A549 (cell line): Measurements from ENCODE around the gene CDC14B. TPM values are rescaled to one million over a fixed set of nuclear protein-coding genes. Genes with fewer than 3 reads are reported as not detected.

ENCODE experiments used
- ATAC-seq, 2 experiments: fragments of 200-7000 bp in 1 of 2; fragments of >200 bp in 1 of 2; cut with Nextera tagmentation in 1 of 2; cut with Tn5 transposase in 1 of 2; 3 replicates each; pipeline versions ENCODE4 v1.8.0 to v1.9.1; 2018 to 2020; ENCODE audit warnings: mild to moderate bottlenecking in 1 of 2, moderate library complexity in 1 of 2
- CTCF ChIA-PET: fragments of 300-600 bp; sonication (Branson Sonifier 250); formaldehyde crosslinking; extraction: SDS; loops from one replicate; lab custom pipeline; 2021; ENCODE audit warnings: antibody characterized with exemption, inconsistent platforms; lab: Yijun Ruan, JAX
- POLR2A ChIA-PET: fragments of 350-600 bp; formaldehyde crosslinking; extraction: SDS; loops from one replicate; lab custom pipeline; 2021; ENCODE audit warnings: antibody characterized with exemption, inconsistent platforms; lab: Yijun Ruan, JAX
- DNase-seq, 2 experiments: peaks; one replicate each; pipeline versions ENCODE4 v3.0.0 to v3.0.0-alpha.2; 2011 to 2016; ENCODE audit warnings: low read depth in 1 of 2, low spot score in 1 of 2
- FAIRE-seq: peaks from 2 replicates; lab custom pipeline; 2011; peaks lifted over from hg19 to GRCh38; lab: Jason Lieb, UNC
- H3K27ac ChIP-seq, 2 experiments: fragments of >200 bp; sonication (Bioruptor Twin); formaldehyde crosslinking; 3 replicates each; pipeline ENCODE4 v1.5.1; 2016 to 2017
- H3K4me1 ChIP-seq: fragments of >200 bp; sonication (Bioruptor Twin); formaldehyde crosslinking; 3 replicates; pipeline ENCODE4 v1.6.1; 2016
- H3K4me2 ChIP-seq: fragments of >200 bp; sonication (Bioruptor Twin); formaldehyde crosslinking; 3 replicates; pipeline ENCODE4 v1.6.1; 2016
- H3K4me3 ChIP-seq: fragments of >200 bp; sonication (Bioruptor Twin); formaldehyde crosslinking; 3 replicates; pipeline ENCODE4 v1.5.1; 2016
- H3K9me3 ChIP-seq: fragments of >200 bp; sonication (Bioruptor Twin); formaldehyde crosslinking; 3 replicates; pipeline ENCODE4 v1.6.1; 2016
- CEBPB ChIP-seq, 2 experiments: fragments of >200 bp in 1 of 2; sonication (Bioruptor Twin) in 1 of 2; formaldehyde crosslinking in 1 of 2; IDR thresholded peaks; 2 replicates each; pipeline ENCODE4 v1.6.1; 2012 to 2016
- CHD2 ChIP-seq: fragments of 150-350 bp; IDR thresholded peaks from 2 replicates; pipeline ENCODE4 v1.6.1; 2014; ENCODE audit warnings: low read length; ENCODE audit not compliant: partially characterized antibody
- CHD4 ChIP-seq: fragments of 200-600 bp; sonication (generic); IDR thresholded peaks from 2 replicates; pipeline ENCODE4 v1.6.1; 2016; ENCODE audit warnings: antibody characterized with exemption, mild to moderate bottlenecking, borderline replicate concordance
- E2F6 ChIP-seq: IDR thresholded peaks from 2 replicates; pipeline ENCODE4 v1.6.1; 2012; ENCODE audit warnings: low read depth, borderline replicate concordance
- EHF ChIP-seq: fragments of 250-450 bp; sonication (Bioruptor Pico); IDR thresholded peaks from 2 replicates; pipeline ENCODE4 v1.5.0; 2020; ENCODE audit warnings: mild to moderate bottlenecking
- EP300 ChIP-seq, 2 experiments: fragments of >200 bp; sonication (Bioruptor Twin); formaldehyde crosslinking; IDR thresholded peaks; 2 replicates in 1 of 2; 3 replicates in 1 of 2; pipeline ENCODE4 v1.6.1; 2016 to 2017
- FOXS1 ChIP-seq: fragments of 250-450 bp; sonication (Bioruptor Pico); IDR thresholded peaks from 2 replicates; pipeline ENCODE4 v1.5.0; 2020; ENCODE audit warnings: mild to moderate bottlenecking, moderate library complexity
- GATA3 ChIP-seq: IDR thresholded peaks from 2 replicates; pipeline ENCODE4 v1.6.1; 2012; ENCODE audit warnings: borderline replicate concordance
- HEYL ChIP-seq: fragments of 250-450 bp; sonication (Bioruptor Pico); IDR thresholded peaks from 2 replicates; pipeline ENCODE4 v1.8.0; 2021; ENCODE audit warnings: mild to moderate bottlenecking, moderate library complexity
- HMGXB4 ChIP-seq: fragments of 250-450 bp; sonication (Bioruptor Pico); IDR thresholded peaks from 2 replicates; pipeline ENCODE4 v1.5.0; 2021; ENCODE audit warnings: mild to moderate bottlenecking, moderate library complexity, borderline replicate concordance
- HOXB5 ChIP-seq: fragments of 250-450 bp; sonication (Bioruptor Pico); IDR thresholded peaks from 2 replicates; pipeline ENCODE4 v1.5.0; 2020; ENCODE audit warnings: mild to moderate bottlenecking, moderate library complexity
- JUNB ChIP-seq: fragments of >200 bp; sonication (Bioruptor Twin); formaldehyde crosslinking; IDR thresholded peaks from 2 replicates; pipeline ENCODE4 v1.6.1; 2016
- MAFK ChIP-seq: fragments of 450-650 bp; IDR thresholded peaks from 2 replicates; pipeline ENCODE4 v1.6.1; 2014; ENCODE audit not compliant: partially characterized antibody
- MAZ ChIP-seq: fragments of 150-350 bp; IDR thresholded peaks from 2 replicates; pipeline ENCODE4 v1.6.1; 2014; ENCODE audit warnings: antibody characterized with exemption, low read depth, low read length, borderline replicate concordance
- MYC ChIP-seq: IDR thresholded peaks from 2 replicates; pipeline ENCODE4 v1.6.1; 2012; ENCODE audit warnings: mild to moderate bottlenecking, inconsistent platforms, low read length, improper control_type of control experiment, borderline replicate concordance
- NPAS2 ChIP-seq: fragments of 250-450 bp; sonication (Bioruptor Pico); IDR thresholded peaks from 2 replicates; pipeline ENCODE4 v1.8.0; 2022; ENCODE audit warnings: mild to moderate bottlenecking, moderate library complexity, borderline replicate concordance
- NR3C1 ChIP-seq: fragments of >200 bp; sonication (Bioruptor Twin); formaldehyde crosslinking; IDR thresholded peaks from 3 replicates; pipeline ENCODE4 v1.6.1; 2017
- POLR2AphosphoS2 ChIP-seq: conservative IDR thresholded peaks from 2 replicates; pipeline ENCODE4 v1.6.1; 2012; ENCODE audit warnings: low read length, improper control_type of control experiment, inconsistent platforms
- RARB ChIP-seq: fragments of 250-450 bp; sonication (Bioruptor Pico); IDR thresholded peaks from 2 replicates; pipeline ENCODE4 v1.8.0; 2021; ENCODE audit warnings: mild to moderate bottlenecking, moderate library complexity
- RCOR1 ChIP-seq: fragments of 150-350 bp; IDR thresholded peaks from 2 replicates; pipeline ENCODE4 v1.6.1; 2014; ENCODE audit warnings: antibody characterized with exemption, low read length, low read depth
- RNF2 ChIP-seq: fragments of 200-600 bp; sonication (generic); IDR thresholded peaks from 2 replicates; pipeline ENCODE4 v1.6.1; 2016; ENCODE audit warnings: low read depth, mild to moderate bottlenecking, antibody characterized with exemption, moderate library complexity, borderline replicate concordance
- SREBF2 ChIP-seq: fragments of 450-650 bp; IDR thresholded peaks from 2 replicates; pipeline ENCODE4 v1.6.1; 2014; ENCODE audit warnings: mild to moderate bottlenecking, moderate library complexity
- WGBS: methylation state at CpG from one replicate; pipeline ENCODE4 v1.1.6; 2017; ENCODE audit errors: missing lambda C conversion rate; 5-methylcytosine and 5-hydroxymethylcytosine counted together
- polyA plus RNA-seq, 4 experiments: library from polyadenylated mRNA; depleted of rRNA in 3 of 4; stranded (reverse); fragments of >200 nt; fragmentation: RNase III in 1 of 4; extraction: RNeasy Plus Mini Kit Qiagen cat#74134 plus additional on column Dnase treatment in 1 of 4; gene quantifications; 2 replicates in 3 of 4; 3 replicates in 1 of 4; pipeline ENCODE4 v1.2.3, GENCODE V29; 2011 to 2017
- TF ChIP-seq, protein P1 (sequence below): IDR thresholded peaks from 2 replicates; pipeline ENCODE4 v1.6.1; 2012
- TF ChIP-seq, protein P2 (sequence below): fragments of >200 bp; sonication (Bioruptor Twin); formaldehyde crosslinking; IDR thresholded peaks from 3 replicates; pipeline ENCODE4 v1.5.1; 2016
- TF ChIP-seq, protein P3 (sequence below): IDR thresholded peaks from 2 replicates; pipeline ENCODE4 v1.6.1; 2012
- TF ChIP-seq, protein P4 (sequence below): fragments of 450-650 bp; IDR thresholded peaks from 2 replicates; pipeline ENCODE4 v1.6.1; 2014; ENCODE audit warnings: antibody characterized with exemption

CDC14B gene
- polyA plus RNA-seq, 2 of the 4 experiments (the other 2 are of a cell fraction) = 9.9 to 17.3 TPM

- TF ChIP-seq POLR2AphosphoS2 = no peak
- no peak for TF ChIP-seq RNF2
- TF ChIP-seq CEBPB (IDR thresholded peaks at IDR 0.05) = no peak
- no peak for TF ChIP-seq MAZ
- TF ChIP-seq HEYL (CRISPR knock-in tag) = no peak
- no peak for TF ChIP-seq MAFK
- no peak for TF ChIP-seq RCOR1
- TF ChIP-seq, all 56 proteins: peak for 0
These were observed 124.3 kb downstream of the CDC14B start (continued) for GRCh38 chr9:96495341-96495740.

GRCh38 chr9:96494215-96494800 is 125.3 kb downstream of the CDC14B start:
- H3K27ac ChIP-seq = no peak overlapping the region
- CTCF ChIA-PET = no interaction called here
- H3K9me3 ChIP-seq = no peaks in the 10 kb centered on the region
- POLR2A ChIA-PET = no interaction called here
- no peaks in the 10 kb centered on the region for H3K4me1 ChIP-seq
- TF ChIP-seq RCOR1 = no peak
- TF ChIP-seq RNF2 = no peak
- no peak for TF ChIP-seq NPAS2 (CRISPR knock-in tag)
- FAIRE-seq (no peak), DNase-seq (no peak), ATAC-seq (no peak)
- 90% methylated on average over 5 of the region's 8 CpGs for whole genome bisulfite sequencing
- no peak overlapping the region for H3K4me3 ChIP-seq
- H3K4me2 ChIP-seq = no peak overlapping the region

DNA sequence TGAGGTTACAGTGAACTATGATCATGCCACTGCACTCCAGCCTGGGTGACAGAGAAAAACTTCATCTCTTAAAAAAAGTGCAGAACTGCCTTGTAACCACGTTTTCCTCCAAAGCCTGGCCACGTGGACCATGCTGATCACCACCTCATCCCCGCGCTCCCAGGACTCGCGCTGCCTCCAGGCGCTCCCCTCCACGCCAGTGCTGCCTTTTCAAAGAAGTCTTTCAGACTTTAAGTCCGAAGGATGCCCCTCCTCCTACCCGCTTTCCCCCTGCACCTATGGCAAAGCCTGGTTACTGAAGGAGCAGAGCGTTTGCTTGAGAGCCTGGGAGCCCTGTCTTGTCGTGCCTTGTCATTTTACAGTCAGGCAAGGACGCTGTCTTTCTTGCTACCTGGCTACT is 125.9 kb downstream of the CDC14B start:
- ChIA-PET POLR2A (no interaction called here), CTCF (no interaction called here)
- DNase-seq (no peak), ATAC-seq (no peak), FAIRE-seq (no peak)
- Histone ChIP-seq H3K9me3 (no peaks in the 10 kb centered on the region), H3K4me1 (no peaks in the 10 kb centered on the region), H3K4me2 (no peak overlapping the region), H3K27ac (no peak overlapping the region), H3K4me3 (no peak overlapping the region)
- WGBS = 85% methylated on average over 13 of the region's 13 CpGs
- TF ChIP-seq JUNB = no peak
- no peak for TF ChIP-seq HOXB5 (CRISPR knock-in tag)
- TF ChIP-seq, protein P1, sequence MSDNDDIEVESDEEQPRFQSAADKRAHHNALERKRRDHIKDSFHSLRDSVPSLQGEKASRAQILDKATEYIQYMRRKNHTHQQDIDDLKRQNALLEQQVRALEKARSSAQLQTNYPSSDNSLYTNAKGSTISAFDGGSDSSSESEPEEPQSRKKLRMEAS = no peak
- TF ChIP-seq, protein P2, sequence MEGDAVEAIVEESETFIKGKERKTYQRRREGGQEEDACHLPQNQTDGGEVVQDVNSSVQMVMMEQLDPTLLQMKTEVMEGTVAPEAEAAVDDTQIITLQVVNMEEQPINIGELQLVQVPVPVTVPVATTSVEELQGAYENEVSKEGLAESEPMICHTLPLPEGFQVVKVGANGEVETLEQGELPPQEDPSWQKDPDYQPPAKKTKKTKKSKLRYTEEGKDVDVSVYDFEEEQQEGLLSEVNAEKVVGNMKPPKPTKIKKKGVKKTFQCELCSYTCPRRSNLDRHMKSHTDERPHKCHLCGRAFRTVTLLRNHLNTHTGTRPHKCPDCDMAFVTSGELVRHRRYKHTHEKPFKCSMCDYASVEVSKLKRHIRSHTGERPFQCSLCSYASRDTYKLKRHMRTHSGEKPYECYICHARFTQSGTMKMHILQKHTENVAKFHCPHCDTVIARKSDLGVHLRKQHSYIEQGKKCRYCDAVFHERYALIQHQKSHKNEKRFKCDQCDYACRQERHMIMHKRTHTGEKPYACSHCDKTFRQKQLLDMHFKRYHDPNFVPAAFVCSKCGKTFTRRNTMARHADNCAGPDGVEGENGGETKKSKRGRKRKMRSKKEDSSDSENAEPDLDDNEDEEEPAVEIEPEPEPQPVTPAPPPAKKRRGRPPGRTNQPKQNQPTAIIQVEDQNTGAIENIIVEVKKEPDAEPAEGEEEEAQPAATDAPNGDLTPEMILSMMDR = no peak
- TF ChIP-seq CHD2 = no peak
- no peak for TF ChIP-seq CHD4
- TF ChIP-seq NR3C1 = no peak
- no peak for TF ChIP-seq GATA3

- 87% methylated on average over 12 of the region's 12 CpGs for WGBS
- H3K27ac ChIP-seq = no peak overlapping the region
- no peaks in the 10 kb centered on the region for H3K4me1 ChIP-seq
- CTCF ChIA-PET = interaction anchor here (1.5 kb wide), 1 partner anchor 27 kb away, joined by 3 read pairs; no protein-coding TSS in a partner anchor
- POLR2A ChIA-PET = no interaction called here
- FAIRE-seq (no peak), ATAC-seq (no peak), DNase-seq (no peak)
- H3K4me3 ChIP-seq = no peak overlapping the region
- no peaks in the 10 kb centered on the region for H3K9me3 ChIP-seq
- no peak overlapping the region for H3K4me2 ChIP-seq
- TF ChIP-seq, protein P3, sequence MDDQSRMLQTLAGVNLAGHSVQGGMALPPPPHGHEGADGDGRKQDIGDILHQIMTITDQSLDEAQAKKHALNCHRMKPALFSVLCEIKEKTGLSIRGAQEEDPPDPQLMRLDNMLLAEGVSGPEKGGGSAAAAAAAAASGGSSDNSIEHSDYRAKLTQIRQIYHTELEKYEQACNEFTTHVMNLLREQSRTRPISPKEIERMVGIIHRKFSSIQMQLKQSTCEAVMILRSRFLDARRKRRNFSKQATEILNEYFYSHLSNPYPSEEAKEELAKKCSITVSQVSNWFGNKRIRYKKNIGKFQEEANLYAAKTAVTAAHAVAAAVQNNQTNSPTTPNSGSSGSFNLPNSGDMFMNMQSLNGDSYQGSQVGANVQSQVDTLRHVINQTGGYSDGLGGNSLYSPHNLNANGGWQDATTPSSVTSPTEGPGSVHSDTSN = no peak
- no peak for TF ChIP-seq FOXS1 (CRISPR knock-in tag)
- TF ChIP-seq EP300 (IDR thresholded peaks at IDR 0.05) = no peak
- TF ChIP-seq RARB = no peak
- TF ChIP-seq RCOR1 = no peak
- no peak for TF ChIP-seq EHF (CRISPR knock-in tag)
- TF ChIP-seq SREBF2 = no peak
- no peak for TF ChIP-seq HEYL (CRISPR knock-in tag)
- TF ChIP-seq MAFK = no peak
- no peak for TF ChIP-seq NR3C1
- no peak for TF ChIP-seq HMGXB4 (CRISPR knock-in tag)
- TF ChIP-seq MYC = no peak
- no peak for TF ChIP-seq E2F6
- TF ChIP-seq, protein P4, sequence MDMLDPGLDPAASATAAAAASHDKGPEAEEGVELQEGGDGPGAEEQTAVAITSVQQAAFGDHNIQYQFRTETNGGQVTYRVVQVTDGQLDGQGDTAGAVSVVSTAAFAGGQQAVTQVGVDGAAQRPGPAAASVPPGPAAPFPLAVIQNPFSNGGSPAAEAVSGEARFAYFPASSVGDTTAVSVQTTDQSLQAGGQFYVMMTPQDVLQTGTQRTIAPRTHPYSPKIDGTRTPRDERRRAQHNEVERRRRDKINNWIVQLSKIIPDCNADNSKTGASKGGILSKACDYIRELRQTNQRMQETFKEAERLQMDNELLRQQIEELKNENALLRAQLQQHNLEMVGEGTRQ = no peak
These were observed 126.6 kb downstream of the CDC14B start for GRCh38 chr9:96492993-96493531.
